ENCODE results near the gene GADD45G.

Gene GADD45G
- 2.4 to 27.5 reads per million in 2 donors for total RNA-seq

GRCh38 chr9:89604729-89605464 is at the start of gene GADD45G:
Gene GADD45G, plus strand, starts transcription at chr9:89605012. Its CDS starts 110 bp downstream, at chr9:89605122.
- DNase-seq: peak; percentile 79

GRCh38 chr9:89555036-89555415 is 49.8 kb upstream of the GADD45G start:
- DNase-seq: no peak

- DNase-seq: no peak
Observed at GRCh38 chr9:89555451-89556375, 49.1 kb upstream of the GADD45G start.

- DNase-seq: no peak
Observed at GRCh38 chr9:89558196-89558899, 46.5 kb upstream of the GADD45G start.

GRCh38 chr9:89558948-89559347 is 45.9 kb upstream of the GADD45G start:
- no peak for DNase-seq

- DNase-seq: no peak
Observed at GRCh38 chr9:89562186-89562814, 42.5 kb upstream of the GADD45G start.

GRCh38 chr9:89563571-89564345 is 41.1 kb upstream of the GADD45G start:
- no peak for DNase-seq

GRCh38 chr9:89564346-89564878 is 40.4 kb upstream of the GADD45G start:
- no peak for DNase-seq

- no peak for DNase-seq
Observed at GRCh38 chr9:89567649-89568048, 37.2 kb upstream of the GADD45G start.

GRCh38 chr9:89574309-89574708 is 30.5 kb upstream of the GADD45G start:
- DNase-seq: no peak

GRCh38 chr9:89576404-89576839 is 28.4 kb upstream of the GADD45G start:
- no peak for DNase-seq

GRCh38 chr9:89577363-89577762 is 27.4 kb upstream of the GADD45G start:
- DNase-seq: no peak

- no peak for DNase-seq
Observed at GRCh38 chr9:89579741-89580385, 24.9 kb upstream of the GADD45G start.

- DNase-seq: no peak
Observed at GRCh38 chr9:89586311-89586710, 18.5 kb upstream of the GADD45G start.

- no peak for DNase-seq
Observed at GRCh38 chr9:89588271-89588879, 16.4 kb upstream of the GADD45G start.

- DNase-seq: no peak
Observed at GRCh38 chr9:89590415-89590814, 14.4 kb upstream of the GADD45G start.

GRCh38 chr9:89591274-89592212 is 13.3 kb upstream of the GADD45G start:
- DNase-seq: no peak

GRCh38 chr9:89592213-89592815 is 12.5 kb upstream of the GADD45G start:
- DNase-seq: no peak

Measured in T-helper 9 cell (primary cell).